GM21515 (cell line): ENCODE measurements around the gene MYL5.
"Not testable (repeated sequence)": the region's sequence is repeated elsewhere in the genome, so short reads cannot be mapped to it uniquely, and the experiment has no call there.

Experiments
- ATAC-seq: cut with Tn5 transposase; IDR thresholded peaks from one replicate; pipeline ENCODE4 v1.9.1; 2021; ENCODE audit not compliant: unreplicated experiment

MYL5 gene

DNA sequence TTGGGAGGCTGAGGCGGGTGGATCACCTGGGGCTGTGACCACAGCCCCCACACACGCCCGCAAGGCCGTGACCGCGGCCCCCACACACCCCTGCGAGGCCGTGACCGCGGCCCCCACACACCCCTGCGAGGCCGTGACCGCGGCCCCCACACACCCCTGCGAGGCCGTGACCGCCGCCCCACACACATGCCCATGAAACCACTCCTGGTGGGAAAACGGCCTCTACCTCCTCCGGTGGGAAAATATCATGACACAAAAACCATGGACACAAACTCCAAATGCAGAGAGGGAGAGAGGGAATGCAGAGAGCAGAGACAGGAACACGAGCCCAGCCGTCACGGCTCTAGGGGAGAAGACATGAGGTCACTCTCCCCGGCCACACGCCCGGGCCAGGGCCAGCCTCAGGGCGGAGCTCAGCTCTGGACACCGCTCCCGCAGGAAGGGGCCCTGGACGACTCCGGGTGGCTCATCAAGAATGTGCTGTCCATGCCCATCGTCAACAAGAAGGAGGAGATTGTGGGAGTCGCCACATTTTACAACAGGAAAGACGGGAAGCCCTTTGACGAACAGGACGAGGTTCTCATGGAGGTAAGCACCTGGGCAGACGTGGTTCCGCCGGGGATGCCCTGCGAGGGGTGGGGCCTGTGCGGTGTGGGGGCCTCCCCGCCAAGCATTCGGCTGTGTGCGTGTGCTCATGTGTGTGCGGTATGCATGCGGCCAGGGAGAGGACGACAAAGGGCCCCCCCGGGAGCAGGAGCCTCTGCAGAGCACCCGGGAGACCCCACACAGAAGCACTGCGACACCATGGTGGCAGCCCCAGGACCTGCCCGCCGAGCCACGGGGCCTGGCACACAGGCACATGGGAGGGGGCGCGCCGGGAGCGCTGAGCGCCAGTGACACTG lies 17.7 kb upstream of the MYL5 start:
- ATAC-seq: no peak

DNA sequence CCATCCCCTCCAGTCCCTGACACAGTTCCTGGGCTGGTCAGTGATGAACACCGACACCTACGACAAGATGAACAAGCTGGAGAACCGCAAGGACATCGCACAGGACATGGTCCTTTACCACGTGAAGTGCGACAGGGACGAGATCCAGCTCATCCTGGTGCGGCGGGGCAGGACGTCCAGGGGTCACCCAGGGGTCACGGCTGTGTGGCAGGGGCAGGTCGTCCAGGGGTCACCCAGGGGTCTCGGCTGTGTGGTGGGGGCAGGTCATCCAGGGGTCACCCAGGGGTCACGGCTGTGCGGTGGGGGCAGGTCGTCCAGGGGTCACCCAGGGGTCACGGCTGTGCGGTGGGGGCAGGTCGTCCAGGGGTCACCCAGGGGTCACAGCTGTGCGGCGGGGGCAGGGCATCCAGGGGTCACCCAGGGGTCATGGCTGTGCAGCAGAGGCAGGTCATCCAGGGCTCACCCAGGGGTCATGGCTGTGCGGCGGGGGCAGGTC lies 17.0 kb upstream of the MYL5 start:
- no peak for ATAC-seq

DNA sequence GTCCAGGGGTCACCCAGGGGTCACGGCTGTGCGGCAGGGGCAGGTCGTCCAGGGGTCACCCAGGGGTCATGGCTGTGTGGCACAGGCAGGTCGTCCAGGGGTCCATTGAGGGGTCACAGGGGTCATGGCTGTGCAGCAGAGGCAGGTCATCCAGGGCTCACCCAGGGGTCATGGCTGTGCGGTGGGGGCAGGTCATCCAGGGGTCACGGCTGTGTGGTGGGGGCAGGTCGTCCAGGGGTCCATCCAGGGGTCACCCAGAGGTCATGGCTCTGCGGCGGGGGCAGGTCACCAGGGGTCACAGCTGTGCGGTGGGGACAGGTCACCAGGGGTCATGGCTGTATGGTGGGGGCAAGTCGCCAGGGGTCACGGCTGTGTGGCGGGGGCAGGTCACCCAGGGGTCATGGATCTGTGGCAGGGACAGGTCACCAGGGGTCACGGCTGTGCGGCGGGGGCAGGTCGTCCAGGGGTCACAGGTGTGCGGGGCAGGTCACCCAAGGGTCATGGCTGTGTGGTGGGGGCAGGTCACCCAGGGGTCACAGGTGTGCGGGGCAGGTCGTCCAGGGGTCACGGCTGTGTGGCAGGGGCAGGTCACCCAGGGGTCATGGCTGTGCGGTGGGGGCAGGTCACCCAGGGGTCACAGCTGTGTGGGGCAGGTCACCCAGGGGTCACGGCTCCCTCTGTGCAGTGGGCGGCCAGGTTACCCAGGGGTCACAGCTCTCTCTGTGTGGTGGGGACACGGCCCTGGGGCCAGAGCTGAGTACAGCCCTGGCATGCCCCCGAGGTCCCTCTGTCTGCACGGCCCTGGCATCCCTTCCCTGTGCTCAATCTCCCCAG lies 16.3 kb upstream of the MYL5 start:
- ATAC-seq: no peak

DNA sequence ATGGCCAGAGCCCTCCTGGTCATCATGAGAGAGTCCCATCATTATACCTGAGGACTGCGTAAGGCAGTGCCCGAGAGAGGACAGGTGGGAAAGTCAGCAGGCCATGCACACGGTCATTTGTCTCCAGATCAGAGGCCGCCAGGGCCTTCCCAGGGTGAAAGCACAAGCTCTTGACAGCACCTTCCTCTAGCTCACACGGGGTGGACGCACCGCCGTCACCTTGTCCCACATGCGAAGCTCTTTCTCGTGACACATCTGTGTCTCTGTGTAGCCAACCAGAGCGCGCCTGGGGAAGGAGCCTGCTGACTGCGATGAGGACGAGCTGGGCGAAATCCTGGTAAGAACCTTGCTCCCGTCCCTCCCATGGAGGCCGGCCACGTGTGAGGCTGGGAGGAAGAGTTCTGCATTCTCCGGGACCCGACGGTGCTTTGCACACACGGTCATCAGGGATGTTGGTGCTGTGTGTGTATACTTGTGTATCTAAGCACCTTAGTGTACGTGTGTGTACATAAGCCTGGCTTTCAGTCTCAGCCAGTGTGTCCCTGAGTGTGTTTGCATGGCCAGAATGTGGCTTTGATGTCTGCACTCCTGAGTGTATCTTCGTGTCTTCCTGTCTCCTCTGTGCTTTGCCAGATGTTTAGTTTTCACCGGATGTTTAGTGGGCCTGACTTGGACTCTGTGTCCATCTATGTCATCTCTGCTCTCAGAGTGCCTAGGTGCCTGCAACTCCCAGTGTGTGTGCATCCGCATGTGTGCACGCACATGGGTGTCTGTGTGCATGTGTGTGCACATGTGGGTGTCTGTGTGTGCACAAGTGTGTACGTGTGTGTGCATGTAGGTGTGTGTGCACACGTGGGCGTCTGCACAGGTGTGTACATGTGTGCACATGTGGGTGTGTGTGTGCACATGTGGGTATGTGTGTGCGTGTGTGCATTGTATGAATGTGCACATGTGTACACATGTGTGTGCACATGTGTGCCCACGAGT lies 15.4 kb upstream of the MYL5 start:
- no peak for ATAC-seq

DNA sequence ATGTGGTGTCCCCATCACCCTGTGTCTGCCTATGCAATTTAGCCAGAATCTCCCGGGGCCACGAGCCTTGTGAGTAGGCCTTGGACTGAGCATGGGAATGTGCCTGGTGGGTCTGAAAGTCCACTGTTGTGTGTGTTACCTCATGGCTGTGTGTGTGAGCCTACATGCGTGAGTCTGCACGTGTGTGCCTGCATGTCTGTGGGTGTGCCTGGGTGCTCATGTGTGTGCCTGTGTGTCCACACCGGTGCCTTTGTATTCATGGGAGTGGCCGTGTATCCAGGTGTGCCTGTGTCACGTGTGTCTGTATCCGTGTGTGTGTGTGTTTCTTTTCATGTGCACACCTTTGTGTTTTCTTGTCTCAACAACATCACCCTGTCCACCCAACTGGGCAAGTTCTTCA lies 14.5 kb upstream of the MYL5 start:
- no peak for ATAC-seq

DNA sequence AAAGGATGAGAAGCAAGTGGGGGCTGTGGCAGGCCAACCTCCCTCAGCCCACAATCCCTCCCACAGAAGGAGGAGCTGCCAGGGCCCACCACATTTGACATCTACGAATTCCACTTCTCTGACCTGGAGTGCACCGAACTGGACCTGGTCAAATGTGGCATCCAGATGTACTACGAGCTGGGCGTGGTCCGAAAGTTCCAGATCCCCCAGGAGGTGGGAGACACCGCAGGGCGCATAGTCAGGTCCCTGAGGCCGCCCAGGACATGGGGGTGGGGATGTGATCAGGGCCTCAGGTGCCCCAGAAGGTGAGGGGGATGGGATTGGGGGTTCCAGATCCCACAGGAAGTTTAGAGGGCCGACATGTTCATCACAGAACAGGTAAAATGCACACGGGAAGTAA lies 13.9 kb upstream of the MYL5 start:
- no peak for ATAC-seq

DNA sequence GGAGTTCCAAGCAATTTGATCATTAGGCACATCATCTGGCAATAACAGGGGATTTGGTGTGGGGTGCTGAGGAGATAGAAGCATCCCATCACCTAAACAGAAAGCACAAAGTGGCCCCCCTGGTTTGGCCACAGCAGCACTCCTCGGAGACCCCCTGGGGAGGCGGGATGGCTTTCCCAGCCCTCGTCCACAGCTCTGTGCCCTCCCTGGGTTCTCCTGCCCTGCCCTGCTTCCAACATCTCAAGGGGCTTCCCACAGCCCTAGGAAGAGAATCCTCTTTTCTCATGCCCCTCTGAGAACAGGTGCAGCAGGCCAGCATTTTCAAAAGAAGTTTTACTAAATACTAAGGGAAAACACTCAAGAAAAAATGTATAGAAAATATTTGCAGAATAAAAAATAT lies 13.1 kb upstream of the MYL5 start:
- no peak for ATAC-seq

GRCh38 chr4:661881-662761 lies 12.2 kb upstream of the MYL5 start:
- ATAC-seq: no peak

GRCh38 chr4:663046-663437 lies 11.3 kb upstream of the MYL5 start:
- no peak for ATAC-seq

DNA sequence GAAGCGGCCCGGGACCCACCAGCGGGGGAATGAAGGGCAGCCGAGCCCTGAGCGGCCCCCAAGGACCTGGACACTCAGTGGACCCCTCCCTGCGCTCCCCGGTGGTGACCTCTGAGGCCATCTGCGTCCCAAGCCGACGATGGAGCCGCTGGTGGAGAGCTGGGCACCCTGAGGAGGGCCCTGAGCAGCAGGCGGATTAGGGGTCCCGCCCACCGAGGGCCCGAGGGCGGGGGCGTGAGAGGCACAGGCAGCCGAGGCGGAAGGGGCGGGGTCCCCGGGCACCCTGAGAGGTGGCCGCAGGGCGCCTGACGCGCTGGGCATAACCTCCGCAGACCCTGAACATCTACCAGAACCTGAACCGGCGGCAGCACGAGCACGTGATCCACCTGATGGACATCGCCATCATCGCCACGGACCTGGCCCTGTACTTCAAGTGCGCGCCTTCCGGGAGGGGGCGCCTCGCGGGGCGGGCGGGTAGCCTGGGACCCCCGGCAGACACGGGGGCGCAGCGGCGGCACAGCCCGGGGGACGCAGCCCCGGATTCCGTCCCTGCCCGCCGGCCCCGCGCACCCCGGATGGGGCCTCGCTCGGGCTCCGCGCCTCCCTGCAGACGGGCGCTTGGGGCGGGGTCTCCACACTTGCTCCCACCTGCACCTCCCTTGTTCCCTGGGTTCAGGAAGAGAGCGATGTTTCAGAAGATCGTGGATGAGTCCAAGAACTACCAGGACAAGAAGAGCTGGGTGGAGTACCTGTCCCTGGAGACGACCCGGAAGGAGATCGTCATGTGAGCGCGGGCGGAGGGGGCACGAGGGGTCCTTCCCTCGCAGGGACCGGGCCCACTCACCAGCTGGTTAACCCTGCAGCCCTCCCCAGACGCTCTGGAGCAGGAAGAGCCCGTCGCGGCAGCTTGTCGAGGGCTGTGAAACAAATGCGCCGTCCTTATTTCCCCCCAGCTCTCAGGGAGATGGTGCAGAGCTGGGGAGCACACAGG lies 10.6 kb upstream of the MYL5 start:
- peak; percentile 54 for ATAC-seq

DNA sequence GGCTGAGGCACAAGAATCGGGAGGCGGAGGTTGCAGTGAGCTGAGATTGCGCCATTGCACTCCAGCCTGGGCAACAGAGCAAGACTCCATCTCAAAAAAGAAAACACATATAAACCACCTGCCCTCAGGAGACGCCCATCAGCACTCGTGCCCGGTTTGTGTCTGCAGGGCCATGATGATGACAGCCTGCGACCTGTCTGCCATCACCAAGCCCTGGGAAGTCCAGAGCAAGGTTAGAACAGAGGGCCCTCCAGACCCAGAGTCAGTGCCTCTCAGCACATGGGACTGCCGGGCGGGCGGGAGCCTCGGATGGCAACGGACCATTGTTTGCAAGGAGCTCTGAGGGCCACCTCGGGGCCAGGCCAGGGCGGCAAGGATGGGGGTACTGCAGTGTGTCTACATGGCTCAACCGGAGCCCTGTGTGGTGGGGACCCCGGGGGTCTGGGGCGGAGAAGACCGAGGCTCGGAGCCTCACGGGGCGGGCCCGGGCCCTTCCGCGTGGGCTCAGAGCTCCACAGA lies 9.6 kb upstream of the MYL5 start:
- ATAC-seq: no peak

DNA sequence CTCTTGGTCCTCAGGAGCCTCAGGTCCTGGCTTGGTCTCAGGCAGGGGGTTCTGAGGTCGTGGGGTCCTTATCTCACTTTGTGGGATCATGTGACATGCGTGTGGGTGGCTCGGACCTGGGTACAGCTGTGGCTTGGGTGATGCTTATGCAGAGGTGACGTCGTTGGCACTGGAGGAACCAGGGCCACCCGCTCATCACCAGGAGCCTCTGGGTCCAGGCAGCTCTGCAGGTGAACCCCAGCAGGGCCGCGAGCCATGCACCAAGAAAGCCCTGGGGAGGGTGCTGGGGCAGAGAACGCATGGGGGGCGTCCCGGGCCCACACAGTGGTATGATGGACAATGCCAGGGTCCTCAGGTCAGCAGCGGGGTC lies 9.0 kb upstream of the MYL5 start:
- no peak for ATAC-seq

- no peak for ATAC-seq
Measured at GRCh38 chr4:665751-666435, 8.4 kb upstream of the MYL5 start.

GRCh38 chr4:666436-666810 lies 7.9 kb upstream of the MYL5 start:
- no peak for ATAC-seq

DNA sequence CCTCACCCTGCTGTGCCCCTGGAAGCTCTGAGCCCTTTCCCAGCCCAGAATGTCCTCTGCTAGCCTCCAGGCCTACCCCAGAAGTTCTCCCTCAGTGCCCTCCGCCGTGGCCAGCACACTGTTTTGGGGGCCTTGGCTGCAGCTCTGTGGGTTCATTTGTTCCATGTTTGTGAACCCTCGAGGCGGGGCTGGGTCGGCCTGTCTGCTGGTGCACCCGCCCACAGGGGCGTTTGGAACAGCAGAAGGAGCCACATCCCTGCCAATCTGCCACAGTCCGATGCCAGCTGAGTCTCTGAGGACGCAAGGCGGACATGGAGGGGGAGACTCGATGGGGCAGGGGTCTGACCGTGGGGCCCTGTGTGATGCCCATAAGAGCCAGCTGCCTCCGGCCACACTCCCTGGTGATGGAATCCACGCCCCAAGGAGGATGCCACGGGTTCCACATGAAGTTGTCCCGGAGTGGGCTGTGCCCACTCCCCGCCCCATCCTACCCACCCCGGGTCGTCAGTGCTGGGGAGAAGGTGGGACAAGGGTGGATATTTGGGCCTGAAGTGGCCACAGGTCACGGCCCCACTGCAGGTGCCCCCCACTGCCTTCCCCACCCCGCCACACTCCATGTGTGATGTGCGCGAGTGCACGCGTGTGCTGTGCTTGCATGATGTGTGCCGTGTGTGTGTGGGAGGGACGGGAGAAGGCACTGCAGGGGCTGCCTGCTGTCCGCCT lies 7.4 kb upstream of the MYL5 start:
- no peak for ATAC-seq

DNA sequence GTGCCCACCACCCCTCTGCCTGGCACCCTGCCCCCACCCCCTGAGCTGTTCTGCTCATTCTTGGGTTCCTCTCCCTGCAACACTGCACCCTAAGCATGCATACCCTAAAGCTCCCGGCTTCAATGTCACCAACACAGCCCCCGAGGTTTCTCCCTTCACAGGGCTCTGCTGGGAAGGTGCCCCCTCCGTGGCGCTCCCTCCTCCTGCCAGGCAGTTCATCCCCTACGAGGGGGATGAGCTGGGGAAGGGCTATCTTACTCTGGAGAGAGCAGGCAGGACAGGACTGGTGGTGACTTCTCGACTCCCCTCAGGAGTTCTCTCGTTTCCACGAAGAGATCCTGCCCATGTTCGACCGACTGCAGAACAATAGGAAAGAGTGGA lies 6.8 kb upstream of the MYL5 start:
- no peak for ATAC-seq

GRCh38 chr4:668219-668618 lies 6.1 kb upstream of the MYL5 start:
- not testable (repeated sequence) for ATAC-seq
